IPS-20b (cell line): ENCODE data around the gene FZD10.

Experiments used
- H3K27ac ChIP-seq: one replicate; pipeline ENCODE4 v1.5.1; 2013; ENCODE audit warnings: low read length
- H3K27me3 ChIP-seq: 2 replicates; pipeline ENCODE4 v1.6.1; 2013; ENCODE audit warnings: mild to moderate bottlenecking, low read length, inconsistent platforms; ENCODE audit not compliant: insufficient read depth
- H3K36me3 ChIP-seq: 2 replicates; pipeline ENCODE4 v1.6.1; 2013; ENCODE audit warnings: low read depth, mild to moderate bottlenecking, inconsistent platforms, low read length, moderate library complexity; ENCODE audit not compliant: insufficient read depth
- H3K4me1 ChIP-seq: 2 replicates; pipeline ENCODE4 v1.6.1; 2013; ENCODE audit warnings: mild to moderate bottlenecking, control low read depth, inconsistent platforms, low read length, moderate library complexity; ENCODE audit not compliant: insufficient read depth
- H3K4me3 ChIP-seq: 2 replicates; pipeline ENCODE4 v1.5.1; 2013; ENCODE audit warnings: mild to moderate bottlenecking, low read length, inconsistent platforms
- H3K9ac ChIP-seq: 2 replicates; pipeline ENCODE4 v1.6.1; 2013; ENCODE audit warnings: low read depth, mild to moderate bottlenecking, inconsistent platforms, low read length, moderate library complexity
- H3K9me3 ChIP-seq: 2 replicates; pipeline ENCODE4 v1.6.1; 2013; ENCODE audit warnings: mild to moderate bottlenecking, low read depth, low read length, inconsistent platforms; ENCODE audit not compliant: insufficient read depth

The FZD10 gene

GRCh38 chr12:130122356-130122755 lies 39.9 kb upstream of the FZD10 start:
- Histone ChIP-seq H3K36me3 (no peaks in the 10 kb centered on the region), H3K9me3 (no peaks in the 10 kb centered on the region), H3K27me3 (peaks cover 27% of the 10 kb centered on the region), H3K4me1 (no peaks in the 10 kb centered on the region; the same call in 1 of the 2 replicates), H3K9ac (no peak overlapping the region), H3K27ac (no peak overlapping the region), H3K4me3 (no peak overlapping the region)

DNA sequence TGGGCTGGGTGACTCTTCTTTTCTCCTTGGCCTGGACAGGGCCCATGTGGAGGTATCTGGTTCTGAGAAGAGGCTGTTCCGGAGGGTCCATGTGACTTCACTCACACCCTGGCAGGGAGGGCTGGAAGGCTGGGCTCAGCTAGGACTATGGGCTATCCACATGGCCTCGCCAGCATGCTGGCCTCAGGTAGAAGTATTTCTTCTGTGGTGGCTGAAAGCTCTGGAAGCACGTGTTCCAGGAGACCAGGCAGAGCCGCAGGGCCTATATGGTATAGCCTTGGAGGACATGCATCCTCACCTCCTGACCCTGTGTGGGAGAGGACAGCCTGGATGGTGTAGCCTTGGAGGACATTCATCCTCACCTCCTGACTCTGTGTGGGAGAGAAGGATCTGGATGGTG lies 38.2 kb upstream of the FZD10 start:
- Histone ChIP-seq H3K36me3 (no peaks in the 10 kb centered on the region), H3K4me3 (no peak overlapping the region), H3K9ac (no peak overlapping the region), H3K4me1 (no peaks in the 10 kb centered on the region), H3K27ac (no peak overlapping the region), H3K27me3 (peaks cover 28% of the 10 kb centered on the region), H3K9me3 (no peaks in the 10 kb centered on the region)

GRCh38 chr12:130124605-130125244 lies 37.5 kb upstream of the FZD10 start:
- no peaks in the 10 kb centered on the region for H3K9me3 ChIP-seq
- H3K4me3 ChIP-seq = no peak overlapping the region
- H3K36me3 ChIP-seq = no peaks in the 10 kb centered on the region
- H3K27ac ChIP-seq = no peak overlapping the region
- H3K4me1 ChIP-seq = no peaks in the 10 kb centered on the region
- H3K27me3 ChIP-seq = peaks cover 28% of the 10 kb centered on the region
- no peak overlapping the region for H3K9ac ChIP-seq

GRCh38 chr12:130126023-130126432 lies 36.2 kb upstream of the FZD10 start:
- Histone ChIP-seq H3K4me1 (no peaks in the 10 kb centered on the region), H3K36me3 (no peaks in the 10 kb centered on the region), H3K4me3 (no peak overlapping the region), H3K27me3 (peaks cover 31% of the 10 kb centered on the region), H3K27ac (no peak overlapping the region), H3K9ac (no peak overlapping the region), H3K9me3 (no peaks in the 10 kb centered on the region)

DNA sequence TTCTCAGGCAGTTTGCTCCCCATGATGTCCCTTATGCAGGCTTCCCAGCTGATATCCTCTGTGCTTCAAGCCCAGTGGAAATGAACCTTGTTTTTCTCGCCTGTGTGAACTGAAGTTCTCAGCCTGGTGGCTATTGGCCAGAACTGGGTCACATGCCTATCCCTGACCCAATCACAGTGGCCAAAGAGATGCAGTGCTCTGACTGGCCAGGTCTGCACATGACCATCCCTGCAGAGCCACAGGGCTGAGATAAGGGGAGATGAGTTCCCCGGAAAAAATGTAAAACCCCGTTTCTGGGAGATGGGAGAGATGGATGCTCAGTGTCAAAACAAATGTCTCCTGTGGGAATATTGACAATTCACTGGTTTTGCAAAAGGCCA lies 34.7 kb upstream of the FZD10 start:
- Histone ChIP-seq H3K9ac (no peak overlapping the region), H3K9me3 (no peaks in the 10 kb centered on the region), H3K4me1 (no peaks in the 10 kb centered on the region), H3K27me3 (peaks cover 34% of the 10 kb centered on the region), H3K27ac (no peak overlapping the region), H3K36me3 (no peaks in the 10 kb centered on the region), H3K4me3 (no peak overlapping the region)

GRCh38 chr12:130127912-130128789 lies 34.1 kb upstream of the FZD10 start:
- Histone ChIP-seq H3K9me3 (no peaks in the 10 kb centered on the region), H3K9ac (no peak overlapping the region), H3K27ac (no peak overlapping the region), H3K27me3 (peaks cover 37% of the 10 kb centered on the region), H3K36me3 (no peaks in the 10 kb centered on the region), H3K4me3 (no peak overlapping the region), H3K4me1 (0 out of 2 replicates have a peak, but pooled peaks cover 2% of the 10 kb centered on the region)

- H3K27ac ChIP-seq = no peak overlapping the region
- 0 out of 2 replicates have a peak, but pooled peaks cover 3% of the 10 kb centered on the region for H3K4me1 ChIP-seq
- no peaks in the 10 kb centered on the region for H3K36me3 ChIP-seq
- no peaks in the 10 kb centered on the region for H3K9me3 ChIP-seq
- no peak overlapping the region for H3K9ac ChIP-seq
- no peak overlapping the region for H3K4me3 ChIP-seq
- peaks cover 45% of the 10 kb centered on the region for H3K27me3 ChIP-seq
These were observed 33.2 kb upstream of the FZD10 start for GRCh38 chr12:130128790-130129735.

DNA sequence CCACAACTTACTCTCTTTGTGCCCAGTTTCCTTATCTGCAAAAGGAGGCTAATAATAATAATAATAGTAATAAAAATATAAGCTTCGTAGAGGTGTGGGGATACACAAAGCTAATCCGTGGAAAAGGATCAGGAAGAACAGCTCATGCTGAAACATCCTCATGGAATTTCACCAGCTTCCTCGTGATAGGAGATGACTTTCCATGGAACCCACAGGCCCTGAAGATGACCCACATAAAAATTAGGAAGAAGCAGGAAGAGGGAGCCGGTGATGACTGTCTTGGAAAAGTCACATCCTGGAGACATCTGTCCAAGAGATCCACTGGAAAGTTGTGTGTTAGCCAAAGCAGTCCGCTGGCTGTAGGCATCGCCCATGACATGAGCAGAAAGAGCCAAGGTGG lies 31.9 kb upstream of the FZD10 start:
- H3K27me3 ChIP-seq = peaks cover 58% of the 10 kb centered on the region

GRCh38 chr12:130131025-130131424 lies 31.2 kb upstream of the FZD10 start:
- Histone ChIP-seq H3K27ac (no peak overlapping the region), H3K27me3 (peaks cover 64% of the 10 kb centered on the region), H3K4me3 (no peak overlapping the region), H3K36me3 (no peaks in the 10 kb centered on the region), H3K9me3 (no peaks in the 10 kb centered on the region), H3K4me1 (0 out of 2 replicates have a peak, but pooled peaks cover 3% of the 10 kb centered on the region), H3K9ac (no peak overlapping the region)

More for the DNA sequence above, 31.9 kb upstream of the FZD10 start:
- no peak overlapping the region for H3K4me3 ChIP-seq
- no peaks in the 10 kb centered on the region for H3K9me3 ChIP-seq
- H3K36me3 ChIP-seq = no peaks in the 10 kb centered on the region
- H3K9ac ChIP-seq = no peak overlapping the region
- 0 out of 2 replicates have a peak, but pooled peaks cover 3% of the 10 kb centered on the region for H3K4me1 ChIP-seq
- H3K27ac ChIP-seq = no peak overlapping the region

DNA sequence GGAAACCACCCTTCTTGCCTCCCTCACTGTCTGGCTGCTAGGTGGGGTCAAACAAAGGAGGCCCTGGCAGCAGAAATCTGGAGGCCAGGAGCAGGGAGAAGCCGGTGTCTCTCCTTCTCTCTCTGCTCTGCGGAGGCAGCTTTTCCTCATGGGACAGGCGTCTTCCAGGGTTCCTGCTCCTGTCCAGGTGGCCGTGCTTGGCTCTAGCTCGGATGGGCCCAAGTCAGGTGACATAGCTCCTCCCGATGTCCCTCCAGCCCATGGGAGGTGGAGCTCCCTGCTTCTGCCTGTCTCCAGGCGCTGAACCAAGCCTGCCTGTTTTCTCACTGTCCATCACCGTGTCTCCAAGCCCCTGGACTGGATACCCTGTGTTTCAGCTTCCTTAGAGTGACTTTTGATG lies 30.5 kb upstream of the FZD10 start:
- Histone ChIP-seq H3K9me3 (no peaks in the 10 kb centered on the region), H3K27ac (no peak overlapping the region), H3K4me1 (peaks cover 5% of the 10 kb centered on the region; the same call in 1 of the 2 replicates), H3K9ac (no peak overlapping the region), H3K4me3 (no peak overlapping the region), H3K27me3 (peaks cover 70% of the 10 kb centered on the region), H3K36me3 (no peaks in the 10 kb centered on the region)

DNA sequence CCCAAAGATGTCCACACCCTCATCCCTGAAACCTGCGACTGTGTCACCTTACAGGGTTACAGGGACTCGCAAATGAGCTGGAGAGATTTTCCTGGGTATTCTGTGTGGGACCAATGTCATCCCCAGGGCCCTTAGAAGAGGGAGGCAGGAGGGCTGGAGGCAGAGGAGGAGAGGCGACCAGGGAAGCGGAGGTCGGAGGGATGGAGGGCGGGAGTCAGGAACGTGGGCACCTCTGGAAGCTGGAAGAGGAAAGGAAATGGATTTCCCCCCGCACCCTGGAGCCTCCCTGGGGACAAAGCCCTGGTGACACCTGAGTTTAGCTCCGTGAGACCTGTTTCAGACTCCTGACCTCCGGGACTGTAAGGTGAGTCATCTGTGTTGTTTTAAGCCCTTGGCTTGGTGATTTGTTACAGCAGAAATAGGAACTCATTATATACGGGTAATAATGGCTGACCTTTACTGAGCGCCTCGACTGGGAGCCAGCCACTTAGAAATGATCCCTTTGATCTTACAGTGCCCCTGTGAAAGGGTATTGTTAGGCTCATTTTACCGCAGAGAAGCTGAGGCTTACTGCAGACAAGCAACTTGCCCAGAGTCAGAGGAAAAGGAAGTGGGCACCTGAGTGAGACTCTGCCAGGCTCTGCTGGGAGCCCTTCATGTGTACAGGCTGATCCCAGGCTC lies 29.3 kb upstream of the FZD10 start:
- Histone ChIP-seq H3K4me3 (no peak overlapping the region), H3K9ac (no peak overlapping the region), H3K36me3 (no peaks in the 10 kb centered on the region), H3K9me3 (no peaks in the 10 kb centered on the region), H3K27ac (no peak overlapping the region), H3K27me3 (peaks cover 75% of the 10 kb centered on the region), H3K4me1 (peaks cover 14% of the 10 kb centered on the region)
